Tibial artery (tissue), 4 donors: ENCODE data around the gene SLC35E1.

Experiments
- DNase-seq, 2 donors: peaks; one replicate each; pipeline ENCODE4 v3.0.0-alpha.2; 2019
- H3K27ac ChIP-seq, 2 donors: fragments of 200-600 bp; sonication (generic) in 1 of 2; 1 replicate in 1 of 2; 2 replicates in 1 of 2; pipeline ENCODE4 v1.5.1; 2018 to 2019; ENCODE audit warnings: mild to moderate bottlenecking in 1 of 2
- H3K27me3 ChIP-seq, 2 donors: fragments of 200-600 bp; sonication (generic) in 1 of 2; one replicate each; pipeline versions ENCODE4 v1.5.1 to v1.6.0; 2016 to 2019
- H3K36me3 ChIP-seq, 3 donors: fragments of 200-600 bp; sonication (generic) in 2 of 3; one replicate each; pipeline ENCODE4 v1.5.1; 2016 to 2019; ENCODE audit warnings: mild to moderate bottlenecking in 2 of 3
- H3K4me1 ChIP-seq, 4 donors: fragments of 200-600 bp; sonication (generic) in 2 of 4; 1 replicate in 3 of 4; 2 replicates in 1 of 4; pipeline ENCODE4 v1.5.1; 2016 to 2019
- H3K4me3 ChIP-seq, 2 donors: fragments of 200-600 bp; sonication (generic) in 1 of 2; 1 replicate in 1 of 2; 2 replicates in 1 of 2; pipeline ENCODE4 v1.5.1; 2018 to 2019; ENCODE audit warnings: mild to moderate bottlenecking in 2 of 2
- H3K9me3 ChIP-seq, 3 donors: fragments of 200-600 bp; sonication (generic) in 1 of 3; one replicate each; pipeline ENCODE4 v1.5.1; 2016 to 2019
- CTCF ChIP-seq, 2 experiments: fragments of 200-600 bp in 1 of 2; fragments of 450-650 bp in 1 of 2; IDR thresholded peaks; one replicate each; pipeline ENCODE4 v1.5.1; 2017 to 2019; ENCODE audit warnings: antibody characterized with exemption in 2 of 2, mild to moderate bottlenecking in 1 of 2, moderate library complexity in 1 of 2
- intact Hi-C: fragments of 100-400 bp; cut with DNase I; formaldehyde crosslinking; loops from one replicate; pipeline ENCODE4 v1.15.0; 2023; ENCODE audit warnings: low total_unique reads

The SLC35E1 gene

DNA sequence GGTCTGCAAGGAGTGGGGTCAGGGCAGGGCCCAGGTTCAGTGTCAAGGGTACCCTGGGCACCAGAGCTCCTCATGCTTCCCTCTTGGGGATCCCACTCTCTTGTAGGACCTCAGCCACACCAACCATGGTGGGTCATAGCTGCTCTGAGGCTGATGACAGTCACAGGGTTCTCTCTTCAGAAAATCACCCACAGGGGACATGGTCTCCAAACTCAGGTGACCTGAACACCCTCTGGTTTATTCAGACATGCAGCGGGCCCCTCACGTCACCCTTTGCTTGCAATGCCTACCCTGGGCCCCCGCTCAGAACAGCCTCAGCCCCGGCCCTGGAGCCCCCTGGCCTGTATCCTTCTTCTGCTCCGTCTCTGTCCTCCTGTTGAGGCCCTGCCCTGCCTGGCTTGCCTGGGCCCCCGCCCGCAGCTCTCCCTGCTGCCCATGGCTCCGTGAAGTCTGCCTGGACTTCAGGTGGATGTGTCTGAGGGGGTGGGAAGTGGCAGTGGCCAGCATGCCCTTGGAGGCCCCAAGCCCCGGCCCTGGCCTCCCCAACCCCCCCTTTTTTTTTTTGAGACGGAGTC is 50.4 kb downstream of the SLC35E1 start:
- no peak overlapping the region for H3K4me3 ChIP-seq
- no peaks in the 10 kb centered on the region for H3K27me3 ChIP-seq
- no peak overlapping the region for H3K27ac ChIP-seq
- intact Hi-C loops = no loop called here
- peaks cover 97 to 100% (median 98%) of the 10 kb centered on the region in 3 donors for H3K36me3 ChIP-seq
- no peaks in the 10 kb centered on the region for H3K9me3 ChIP-seq
- TF ChIP-seq CTCF (IDR thresholded peaks at IDR 0.05) = no peak
- DNase-seq = no peak
- no peaks in the 10 kb centered on the region for H3K4me1 ChIP-seq

GRCh38 chr19:16520986-16521624 is 51.1 kb downstream of the SLC35E1 start:
- H3K36me3 ChIP-seq = peaks cover 91 to 100% (median 98%) of the 10 kb centered on the region in 3 donors

GRCh38 chr19:16520074-16520973 is 51.9 kb downstream of the SLC35E1 start:
- TF ChIP-seq CTCF (IDR thresholded peaks at IDR 0.05) = no peak
- Histone ChIP-seq H3K27ac (no peak overlapping the region), H3K4me3 (no peak overlapping the region), H3K4me1 (no peaks in the 10 kb centered on the region), H3K27me3 (no peaks in the 10 kb centered on the region), H3K36me3 (peaks cover 83 to 100% (median 91%) of the 10 kb centered on the region in 3 donors), H3K9me3 (no peaks in the 10 kb centered on the region)
- intact Hi-C loops = no loop called here
- DNase-seq = no peak

More at GRCh38 chr19:16520986-16521624, 51.1 kb downstream of the SLC35E1 start:
- no peaks in the 10 kb centered on the region for H3K4me1 ChIP-seq
- DNase-seq = no peak
- no peak for TF ChIP-seq CTCF (IDR thresholded peaks at IDR 0.05)
- H3K27me3 ChIP-seq = no peaks in the 10 kb centered on the region
- no peak overlapping the region for H3K27ac ChIP-seq
- H3K4me3 ChIP-seq = no peak overlapping the region
- no peaks in the 10 kb centered on the region for H3K9me3 ChIP-seq
- intact Hi-C loops = no loop called here

DNA sequence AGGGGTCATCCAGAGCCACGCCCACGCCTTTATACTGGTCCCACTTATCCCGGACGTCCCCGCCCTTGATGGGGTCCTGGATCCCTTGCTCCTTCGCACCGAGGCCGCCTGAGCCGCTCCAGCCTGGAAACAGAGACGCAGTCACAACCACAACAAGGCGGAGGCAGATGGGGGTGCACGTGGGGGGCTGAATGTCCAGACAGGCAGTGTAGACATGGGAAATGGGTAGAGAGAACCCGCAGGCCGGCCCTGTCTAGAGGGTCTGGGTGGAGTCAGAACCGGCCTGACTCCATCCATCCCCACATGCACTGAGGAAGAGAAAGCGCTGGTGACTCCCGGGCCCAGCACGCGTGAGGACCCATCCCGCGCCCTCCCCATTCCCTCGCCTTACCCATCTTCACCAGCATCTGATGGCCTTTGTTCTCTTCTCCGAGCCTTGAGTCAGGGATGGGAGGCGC is 53.0 kb downstream of the SLC35E1 start:
- no peak overlapping the region for H3K4me3 ChIP-seq
- H3K9me3 ChIP-seq = no peaks in the 10 kb centered on the region
- H3K4me1 ChIP-seq = no peaks in the 10 kb centered on the region
- H3K27me3 ChIP-seq = no peaks in the 10 kb centered on the region
- intact Hi-C loops = no loop called here
- TF ChIP-seq CTCF (IDR thresholded peaks at IDR 0.05) = no peak
- H3K36me3 ChIP-seq = peaks cover 75 to 100% (median 89%) of the 10 kb centered on the region in 3 donors
- DNase-seq = no peak
- no peak overlapping the region for H3K27ac ChIP-seq

DNA sequence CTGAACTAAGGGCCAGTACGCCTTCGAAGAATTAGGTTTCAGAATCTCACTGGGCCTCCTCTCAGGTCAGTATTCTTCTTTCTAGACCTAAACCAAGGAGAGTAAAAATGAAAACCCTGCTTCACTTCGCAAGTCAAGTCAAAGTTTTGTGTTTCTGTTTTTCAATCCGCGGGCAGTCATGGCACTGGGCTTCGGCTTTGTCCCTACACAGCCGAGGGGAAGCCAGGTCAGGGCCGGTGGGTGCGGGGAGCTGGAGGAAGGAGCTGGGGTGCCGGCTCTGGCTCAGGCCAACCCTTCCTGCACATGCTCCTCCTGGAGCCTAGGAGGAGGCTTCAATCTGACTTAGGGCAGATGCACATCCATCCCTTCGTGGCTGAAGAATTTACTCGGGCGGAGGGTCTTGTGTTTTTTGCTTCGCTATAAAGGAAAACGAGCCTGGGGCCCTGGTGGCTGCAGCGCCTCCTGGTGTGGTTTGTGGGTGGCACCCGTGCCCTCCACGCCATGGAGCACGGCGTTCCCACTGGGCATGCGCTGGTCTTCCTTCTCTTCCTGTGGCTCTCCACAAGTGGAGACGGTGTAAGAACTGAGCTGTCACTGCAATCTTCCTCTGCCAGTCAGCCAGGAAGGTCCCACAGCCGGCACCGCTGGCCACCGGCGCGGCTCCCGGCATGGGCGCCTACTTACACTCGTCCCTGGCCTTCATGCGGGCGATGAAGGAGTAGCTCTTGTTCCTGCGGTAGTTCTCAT is 53.6 kb downstream of the SLC35E1 start:
- no peak for DNase-seq
- no peak for TF ChIP-seq CTCF (IDR thresholded peaks at IDR 0.05)
- intact Hi-C loops = no loop called here
- H3K9me3 ChIP-seq = no peaks in the 10 kb centered on the region
- peaks cover 71 to 100% (median 87%) of the 10 kb centered on the region in 3 donors for H3K36me3 ChIP-seq
- H3K4me1 ChIP-seq = no peaks in the 10 kb centered on the region
- no peaks in the 10 kb centered on the region for H3K27me3 ChIP-seq
- no peak overlapping the region for H3K4me3 ChIP-seq
- H3K27ac ChIP-seq = no peak overlapping the region
